Omental fat pad (tissue), 4 donors: ENCODE results near the gene OR2A25. TPM values are rescaled to one million over a fixed set of nuclear protein-coding genes. Genes with fewer than 3 reads are reported as not detected.

ENCODE experiments used
- ATAC-seq: fragments of 150-250 bp; one replicate; pipeline ENCODE4 v1.9.1; 2016; ENCODE audit warnings: mild to moderate bottlenecking, moderate library complexity; ENCODE audit not compliant: low FRiP score
- DNase-seq: peaks from one replicate; pipeline ENCODE4 v3.0.0-alpha.2; 2019; ENCODE audit warnings: low spot score
- CTCF ChIP-seq, 3 donors: fragments of 450-650 bp; IDR thresholded peaks; one replicate each; pipeline ENCODE4 v1.5.1; 2016 to 2017; ENCODE audit warnings: antibody characterized with exemption in 3 of 3, mild to moderate bottlenecking in 3 of 3, moderate library complexity in 2 of 3
- total RNA-seq, 4 donors: library from RNA; depleted of rRNA; stranded (reverse); fragments of >200 nt; gene quantifications; one replicate each; pipeline ENCODE4 v1.1.0, GENCODE V29; 2016

Gene OR2A25
- total RNA-seq, 4 donors from 2014 or later = not detected

GRCh38 chr7:144027070-144027469 is 42.5 kb upstream of the OR2A25 start:
- DNase-seq = no peak
- no peak for ATAC-seq
- no peak for TF ChIP-seq CTCF (IDR thresholded peaks at IDR 0.05)

- DNase-seq (no peak), ATAC-seq (no peak)
- TF ChIP-seq CTCF (IDR thresholded peaks at IDR 0.05) = no peak
These were observed 41.6 kb upstream of the OR2A25 start for GRCh38 chr7:144027974-144028373.

- DNase-seq (no peak), ATAC-seq (no peak)
- TF ChIP-seq CTCF (IDR thresholded peaks at IDR 0.05) = no peak
These were observed 41.1 kb upstream of the OR2A25 start for GRCh38 chr7:144028547-144028946.

- no peak for ATAC-seq
- TF ChIP-seq CTCF (IDR thresholded peaks at IDR 0.05) = no peak
These were observed 37.1 kb upstream of the OR2A25 start for GRCh38 chr7:144032516-144032915.

GRCh38 chr7:144032985-144033709 is 36.5 kb upstream of the OR2A25 start:
- no peak for ATAC-seq
- TF ChIP-seq CTCF (IDR thresholded peaks at IDR 0.05) = no peak
- no peak for DNase-seq

More at GRCh38 chr7:144032516-144032915, 37.1 kb upstream of the OR2A25 start:
- DNase-seq = no peak

- no peak for DNase-seq
- ATAC-seq = no peak
- TF ChIP-seq CTCF (IDR thresholded peaks at IDR 0.05) = no peak
These were observed 34.2 kb upstream of the OR2A25 start for GRCh38 chr7:144035385-144035784.

- no peak for TF ChIP-seq CTCF (IDR thresholded peaks at IDR 0.05)
- ATAC-seq = no peak
These were observed 33.2 kb upstream of the OR2A25 start for GRCh38 chr7:144036302-144036885.

More at GRCh38 chr7:144036302-144036885, 33.2 kb upstream of the OR2A25 start:
- DNase-seq = no peak
